Pulmonary artery endothelial cell (primary cell): ENCODE measurements around the gene ASH1L. TPM values are rescaled to one million over a fixed set of nuclear protein-coding genes. Genes with fewer than 3 reads are reported as not detected.
"Not testable (repeated sequence)": the region's sequence is repeated elsewhere in the genome, so short reads cannot be mapped to it uniquely, and the experiment has no call there.

Experiments
- DNase-seq: peaks from one replicate; pipeline ENCODE4 v3.0.0-alpha.2; 2011; ENCODE audit warnings: low read depth, low spot score
- total RNA-seq: library from RNA; depleted of rRNA; stranded (reverse); fragments of >200 nt; gene quantifications from 2 replicates; pipeline ENCODE4 v1.2.3, GENCODE V29; 2014

Gene ASH1L
- total RNA-seq, 1 donor from 2014 or later, result 14.4 TPM

GRCh38 chr1:155555915-155556314 lies 6.7 kb downstream of the ASH1L start:
- no peak for DNase-seq

DNA sequence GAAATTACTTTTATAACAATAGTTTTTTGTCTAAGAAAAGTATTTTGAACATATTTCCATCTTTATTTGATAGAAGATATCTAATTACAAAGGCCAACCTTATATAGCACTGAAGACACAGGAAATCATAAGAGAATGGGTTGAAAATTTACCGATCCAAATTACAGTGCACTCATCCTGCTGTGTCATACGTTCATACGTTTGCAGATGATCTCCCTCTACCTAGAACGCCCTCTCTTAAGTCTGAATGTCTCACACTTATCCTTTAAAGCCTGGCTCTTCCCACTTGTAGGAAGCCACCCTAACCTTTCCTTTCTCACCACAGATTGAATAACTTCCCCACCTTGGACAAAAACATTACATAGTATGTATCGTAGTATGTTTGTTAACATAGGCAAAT lies 9.3 kb downstream of the ASH1L start:
- DNase-seq, result no peak

GRCh38 chr1:155548706-155549105 lies 13.9 kb downstream of the ASH1L start:
- DNase-seq, result no peak

DNA sequence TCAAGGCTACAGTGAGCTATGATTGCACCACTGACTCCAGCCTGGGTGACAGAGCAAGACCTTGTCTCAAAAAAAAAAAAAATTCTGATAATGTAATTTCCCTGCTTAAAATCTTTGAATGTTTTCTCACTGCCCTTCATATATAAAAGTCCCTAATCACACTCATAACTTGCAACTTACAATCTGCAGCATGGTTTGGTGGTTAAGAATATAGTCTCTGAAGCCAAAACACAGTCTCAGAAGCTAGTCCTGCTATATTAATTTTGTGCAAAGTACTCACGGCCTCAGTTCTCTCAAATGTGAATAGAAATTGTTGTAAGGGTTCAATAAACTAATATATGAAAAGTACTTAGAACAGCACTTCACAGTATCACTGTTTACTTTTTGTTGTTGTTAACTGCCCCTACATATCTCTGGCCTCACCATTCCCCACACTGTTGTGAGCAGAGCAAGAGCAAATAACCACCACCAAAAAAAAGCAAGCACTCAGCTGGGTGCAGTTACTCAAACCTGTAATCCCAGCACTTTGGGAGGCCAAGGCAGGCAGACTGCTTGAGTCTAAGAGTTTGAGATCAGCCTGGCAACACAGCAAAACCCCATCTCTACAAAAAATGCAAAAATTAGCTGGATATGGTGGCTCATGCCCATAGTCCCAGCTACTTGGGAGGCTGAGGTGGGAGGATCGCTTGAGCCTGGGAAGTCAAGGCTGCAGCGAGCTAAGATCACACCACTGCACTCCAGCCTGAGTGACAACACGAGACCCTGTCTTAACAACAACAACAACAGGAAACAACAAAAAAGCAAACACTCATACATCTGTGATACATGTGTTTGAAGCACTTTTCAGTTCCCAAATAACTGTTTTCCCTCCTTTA lies 22.4 kb downstream of the ASH1L start:
- DNase-seq, result no peak

DNA sequence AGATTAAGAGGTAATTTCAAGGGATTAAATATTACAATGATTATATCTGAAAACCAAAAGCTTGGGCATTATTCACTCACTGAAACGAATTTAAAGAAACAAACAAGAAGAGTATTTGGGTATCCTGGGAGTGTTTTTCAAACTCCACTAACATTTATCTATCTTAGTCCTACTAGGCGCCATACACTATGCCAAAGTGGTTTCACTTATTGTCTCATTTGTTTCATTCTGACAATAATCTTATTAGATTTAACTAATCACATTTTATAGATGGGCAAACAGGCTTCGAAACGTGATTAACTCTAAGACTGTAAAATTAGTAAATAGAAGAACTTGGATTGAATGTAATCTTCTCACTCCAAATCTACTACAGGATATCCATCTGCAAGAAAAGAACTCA lies 25.4 kb downstream of the ASH1L start:
- no peak for DNase-seq

- no peak for DNase-seq
Measured at GRCh38 chr1:155531624-155532023, 31.0 kb downstream of the ASH1L start.

DNA sequence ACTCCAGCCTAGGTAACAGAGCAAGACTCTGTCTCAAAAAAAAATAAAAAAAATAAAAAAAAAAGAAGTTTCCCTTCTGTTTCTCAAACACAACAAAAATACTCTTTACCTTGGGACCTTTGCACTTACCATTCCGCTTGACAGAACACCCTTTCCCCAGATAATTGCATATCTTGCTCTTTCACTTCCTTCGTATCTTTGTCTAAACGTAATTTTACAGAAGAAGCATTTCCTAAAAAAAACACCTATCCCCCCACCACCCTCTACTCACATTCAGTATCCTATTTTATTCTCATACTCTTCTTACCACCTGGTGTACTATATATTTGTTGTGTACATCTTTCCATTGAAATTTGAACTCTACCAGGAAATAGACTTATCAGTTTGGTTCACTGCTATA lies 32.7 kb downstream of the ASH1L start:
- no peak for DNase-seq

GRCh38 chr1:155529109-155529508 lies 33.5 kb downstream of the ASH1L start:
- no peak for DNase-seq

DNA sequence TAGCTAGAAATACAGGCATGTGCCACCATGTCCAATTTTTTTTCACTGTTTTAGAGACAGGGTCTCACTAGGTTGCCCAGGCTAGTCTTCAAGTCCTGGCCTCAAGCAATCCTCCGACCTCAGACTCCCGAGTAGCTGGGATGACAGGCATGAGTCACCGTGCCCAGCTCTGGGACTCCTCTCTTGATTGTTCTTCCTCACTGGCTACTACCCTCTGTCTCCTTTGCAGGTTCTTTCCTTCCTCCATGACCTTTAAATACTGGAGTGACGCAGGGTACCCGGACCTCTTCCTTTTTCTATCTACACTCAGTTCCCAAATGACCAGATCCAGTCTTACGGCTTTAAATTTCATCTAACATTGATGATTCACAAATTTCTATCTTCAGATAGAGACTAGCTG lies 34.9 kb downstream of the ASH1L start:
- DNase-seq, result no peak

DNA sequence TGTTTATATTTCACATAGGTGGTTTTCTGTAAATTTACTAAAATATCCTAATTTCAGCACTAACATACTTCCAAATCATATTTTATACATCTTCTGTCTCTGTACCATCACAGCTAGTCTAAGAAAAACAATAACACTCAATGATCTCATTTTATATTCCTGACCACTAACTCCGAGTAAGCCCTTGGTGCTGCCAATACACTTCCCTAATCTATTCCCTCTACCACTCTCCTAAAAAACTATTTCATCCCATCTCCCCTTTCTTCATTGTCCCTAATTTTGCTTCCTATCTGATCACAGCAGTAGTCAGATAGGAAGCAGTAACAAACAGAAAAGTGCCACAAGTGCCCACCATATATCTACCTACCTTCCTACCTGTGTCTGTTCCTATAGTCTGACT lies 36.2 kb downstream of the ASH1L start:
- DNase-seq, result no peak

- no peak for DNase-seq
Measured at GRCh38 chr1:155522069-155522468, 40.5 kb downstream of the ASH1L start.

DNA sequence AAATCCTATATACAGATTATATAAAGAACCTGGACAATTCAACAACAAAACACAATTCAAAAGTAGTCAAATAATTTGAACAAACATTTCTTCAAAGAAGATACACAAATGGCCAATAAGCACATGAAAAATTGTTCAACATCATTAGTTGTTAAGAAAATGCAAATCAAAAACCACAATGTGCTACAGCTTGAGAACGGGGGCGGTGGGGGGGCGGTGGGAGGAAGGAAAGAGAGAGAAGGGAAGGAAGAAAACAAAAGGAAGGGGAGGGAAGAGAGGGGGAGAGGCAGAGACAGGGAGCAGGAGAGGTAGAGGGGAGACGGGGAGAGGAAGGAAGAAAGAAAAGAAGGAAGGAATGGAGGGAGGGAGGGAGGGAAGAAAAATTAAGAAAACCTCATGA lies 44.1 kb downstream of the ASH1L start:
- DNase-seq, result no peak

GRCh38 chr1:155514582-155515187 lies 47.9 kb downstream of the ASH1L start:
- DNase-seq, result no peak

GRCh38 chr1:155513300-155513916 lies 49.2 kb downstream of the ASH1L start:
- no peak for DNase-seq

GRCh38 chr1:155511385-155511784 lies 51.2 kb downstream of the ASH1L start:
- DNase-seq, result not testable (repeated sequence)

- DNase-seq, result no peak
Measured at GRCh38 chr1:155509064-155509463, 53.5 kb downstream of the ASH1L start.

DNA sequence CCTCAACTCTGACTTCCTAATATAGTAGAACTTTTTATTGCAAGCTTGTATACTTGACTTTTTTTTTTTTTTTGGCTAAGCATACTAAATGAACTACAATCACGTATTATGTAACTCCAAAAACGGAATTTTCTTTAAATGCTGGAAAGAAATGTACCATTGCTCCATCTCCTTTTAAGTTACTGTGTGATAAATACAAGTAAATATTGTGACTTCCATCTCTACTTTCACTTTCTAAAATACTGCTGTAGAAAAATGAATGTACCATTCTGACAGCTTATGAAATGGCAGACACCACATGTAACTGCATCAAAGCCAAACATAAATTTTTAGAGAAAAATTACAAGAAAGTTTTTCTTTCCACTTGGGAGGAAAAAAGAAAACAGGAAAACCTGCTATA lies 54.7 kb downstream of the ASH1L start:
- no peak for DNase-seq

- DNase-seq, result not testable (repeated sequence)
Measured at GRCh38 chr1:155505963-155506362, 56.6 kb downstream of the ASH1L start.

DNA sequence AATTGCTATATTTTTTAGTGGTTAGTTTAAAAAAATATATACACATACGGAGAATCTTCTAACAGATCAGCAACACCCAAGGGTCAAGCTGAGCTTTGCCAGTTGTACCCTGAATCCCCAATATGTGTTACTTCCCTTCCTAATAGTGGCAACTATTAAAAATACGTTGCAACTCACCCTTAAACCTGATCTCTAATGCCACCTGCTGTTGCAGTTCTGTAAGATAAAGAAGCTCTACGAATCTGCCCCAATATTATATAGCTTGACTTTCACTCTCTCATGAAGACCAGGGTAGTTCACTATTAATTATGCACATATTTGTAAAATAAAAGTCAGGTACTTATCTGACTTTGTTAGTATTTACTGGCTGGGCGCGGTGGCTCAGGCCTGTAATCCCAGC lies 58.4 kb downstream of the ASH1L start:
- DNase-seq, result no peak

GRCh38 chr1:155499953-155500639 lies 62.5 kb downstream of the ASH1L start:
- no peak for DNase-seq

DNA sequence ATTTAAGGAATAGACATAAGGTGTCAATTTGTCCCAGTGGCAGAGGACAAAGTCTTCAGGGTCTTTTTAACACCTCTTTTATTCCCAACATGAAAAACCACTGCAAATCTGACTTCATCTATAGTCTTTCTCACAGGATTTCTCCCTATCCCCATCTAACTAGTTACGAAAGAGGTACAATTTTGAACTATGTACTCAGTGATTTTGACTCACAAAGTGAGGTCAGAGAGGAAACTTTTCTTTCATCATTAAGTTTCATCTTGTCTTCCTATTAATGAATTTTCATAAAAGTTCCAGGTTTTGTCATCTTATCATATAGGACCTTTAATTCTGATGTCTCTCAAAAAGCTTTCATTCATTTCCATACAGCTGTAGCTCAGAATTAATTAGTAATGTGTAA lies 63.3 kb downstream of the ASH1L start:
- DNase-seq, result no peak

DNA sequence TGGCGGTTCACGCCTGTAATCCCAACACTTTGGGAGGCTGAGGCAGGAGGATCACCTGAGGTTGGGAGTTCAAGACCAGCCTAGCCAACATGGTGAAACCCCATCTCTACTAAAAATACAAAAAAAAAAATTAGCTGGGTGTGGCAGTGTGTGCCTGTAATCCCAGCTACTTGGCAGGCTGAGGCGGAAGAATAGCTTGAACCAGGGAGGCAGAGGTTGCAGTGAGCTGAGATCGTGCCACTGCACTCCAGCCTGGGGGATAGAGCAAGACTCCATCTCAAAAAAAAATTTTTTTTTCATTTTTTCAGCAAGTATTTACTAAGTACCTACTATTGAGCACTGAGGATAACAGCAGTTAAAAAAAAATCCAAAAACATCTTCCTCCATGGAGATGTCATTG lies 69.0 kb downstream of the ASH1L start:
- not testable (repeated sequence) for DNase-seq
